SK-N-MC (cell line): ENCODE data around the gene SLFNL1.

ENCODE experiments used
- FOXP2 ChIP-seq: optimal IDR thresholded peaks from 2 replicates; pipeline ENCODE3; 2011; ENCODE audit warnings: mild to moderate bottlenecking, moderate library complexity; ENCODE audit not compliant: insufficient read depth; ENCODE audit errors: extremely low read length, control extremely low read depth
- POLR2AphosphoS5 ChIP-seq: IDR thresholded peaks from 2 replicates; pipeline ENCODE4 v1.6.1; 2012; ENCODE audit warnings: mild to moderate bottlenecking, low read depth, low read length, borderline replicate concordance

GRCh38 chr1:41025979-41026819 lies 4.7 kb upstream of the SLFNL1 start:
- TF ChIP-seq POLR2AphosphoS5: 0 out of 2 replicates have a peak, but pooled peaks have one; percentile 19
- no peak for TF ChIP-seq FOXP2
